Bronchial epithelial cell (primary cell): ENCODE data around the gene UNC5A. TPM values are rescaled to one million over a fixed set of nuclear protein-coding genes. Genes with fewer than 3 reads are reported as not detected.

Experiments
- DNase-seq: peaks from one replicate; pipeline ENCODE4 v3.0.0-alpha.2; 2010; ENCODE audit warnings: low read depth
- FAIRE-seq: peaks from 2 replicates; lab custom pipeline; 2011; peaks lifted over from hg19 to GRCh38; lab: Jason Lieb, UNC
- H3K27me3 ChIP-seq: 2 replicates; pipeline ENCODE4 v1.5.1; 2011; ENCODE audit warnings: low read length; ENCODE audit not compliant: control insufficient read depth, insufficient read depth
- H3K36me3 ChIP-seq: 2 replicates; pipeline ENCODE4 v1.5.1; 2011; ENCODE audit warnings: low read length; ENCODE audit not compliant: control insufficient read depth, insufficient read depth
- H3K4me3 ChIP-seq: 2 replicates; pipeline ENCODE4 v1.5.1; 2011; ENCODE audit warnings: mild to moderate bottlenecking, low read depth, low read length, control low read depth
- CTCF ChIP-seq: IDR thresholded peaks from 2 replicates; pipeline ENCODE4 v1.5.1; 2011; ENCODE audit warnings: mild to moderate bottlenecking, moderate library complexity, low read length, control low read depth, inconsistent platforms; ENCODE audit not compliant: insufficient read depth, severe bottlenecking
- total RNA-seq: library from RNA; depleted of rRNA; stranded (reverse); fragments of >200 nt; gene quantifications from 2 replicates; pipeline ENCODE4 v1.2.1, GENCODE V29; 2014

UNC5A gene
- total RNA-seq, 1 donor from 2014 or later, result not detected

- DNase-seq (no peak), FAIRE-seq (no peak)
- no peak for TF ChIP-seq CTCF
- no peaks in the 10 kb centered on the region for H3K27me3 ChIP-seq
- no peak overlapping the region for H3K4me3 ChIP-seq
- peaks cover 11% of the 10 kb centered on the region for H3K36me3 ChIP-seq
These were observed 91.9 kb downstream of the UNC5A start for GRCh38 chr5:176902102-176902814.

GRCh38 chr5:176902911-176903664 lies 92.7 kb downstream of the UNC5A start:
- Histone ChIP-seq H3K4me3 (no peak overlapping the region), H3K27me3 (no peaks in the 10 kb centered on the region), H3K36me3 (peaks cover 13% of the 10 kb centered on the region)
- no peak for TF ChIP-seq CTCF
- DNase-seq, result no peak
- FAIRE-seq, result no peak

GRCh38 chr5:176904276-176904675 lies 93.9 kb downstream of the UNC5A start:
- H3K36me3 ChIP-seq, result peaks cover 19% of the 10 kb centered on the region
- DNase-seq, result no peak
- no peak for TF ChIP-seq CTCF
- no peak for FAIRE-seq
- H3K4me3 ChIP-seq, result no peak overlapping the region
- no peaks in the 10 kb centered on the region for H3K27me3 ChIP-seq

- H3K36me3 ChIP-seq, result peaks cover 19% of the 10 kb centered on the region
These were observed 95.8 kb downstream of the UNC5A start for GRCh38 chr5:176906126-176906525.

GRCh38 chr5:176906796-176907195 lies 96.4 kb downstream of the UNC5A start:
- Histone ChIP-seq H3K36me3 (peaks cover 20% of the 10 kb centered on the region), H3K27me3 (no peaks in the 10 kb centered on the region), H3K4me3 (no peak overlapping the region)
- FAIRE-seq, result no peak
- no peak for TF ChIP-seq CTCF
- DNase-seq, result no peak

More at GRCh38 chr5:176906126-176906525, 95.8 kb downstream of the UNC5A start:
- FAIRE-seq (no peak), DNase-seq (no peak)
- Histone ChIP-seq H3K27me3 (no peaks in the 10 kb centered on the region), H3K4me3 (no peak overlapping the region)
- TF ChIP-seq CTCF, result no peak
